Keratinocyte (primary cell): Measurements from ENCODE around the gene ORM1. TPM values are rescaled to one million over a fixed set of nuclear protein-coding genes. Genes with fewer than 3 reads are reported as not detected.

ENCODE experiments used
- DNase-seq: peaks from one replicate; pipeline ENCODE4 v3.0.0-alpha.2; 2011; ENCODE audit warnings: low read depth, missing footprints, low spot score
- FAIRE-seq: peaks from 2 replicates; lab custom pipeline; 2011; peaks lifted over from hg19 to GRCh38; lab: Jason Lieb, UNC
- H2AFZ ChIP-seq: 2 replicates; pipeline ENCODE4 v1.6.0; 2012; ENCODE audit warnings: low read length, control low read depth, inconsistent platforms; ENCODE audit not compliant: control insufficient read depth
- H3K27ac ChIP-seq: 2 replicates; pipeline ENCODE4 v1.5.1; 2011; ENCODE audit warnings: low read length; ENCODE audit not compliant: control insufficient read depth, insufficient read depth
- H3K27me3 ChIP-seq: 3 replicates; pipeline ENCODE4 v1.6.0; 2011; ENCODE audit warnings: low read length; ENCODE audit not compliant: control insufficient read depth, insufficient read depth; ENCODE audit errors: extremely low read depth
- H3K36me3 ChIP-seq, 2 experiments: 2 replicates in 1 of 2; 3 replicates in 1 of 2; pipeline ENCODE4 v1.5.1; 2011; ENCODE audit warnings: low read length in 2 of 2, mild to moderate bottlenecking in 1 of 2; ENCODE audit not compliant: control insufficient read depth in 2 of 2, insufficient read depth in 2 of 2; ENCODE audit errors: extremely low read depth in 1 of 2
- H3K4me1 ChIP-seq: 3 replicates; pipeline ENCODE4 v1.5.1; 2011; ENCODE audit warnings: low read length; ENCODE audit not compliant: control insufficient read depth, insufficient read depth; ENCODE audit errors: extremely low read depth
- H3K4me2 ChIP-seq: 3 replicates; pipeline ENCODE4 v1.6.0; 2011; ENCODE audit warnings: low read depth, low read length; ENCODE audit not compliant: control insufficient read depth, insufficient read depth; ENCODE audit errors: extremely low read depth
- H3K4me3 ChIP-seq, 3 experiments: fragments of 200-600 bp in 1 of 3; sonication (generic) in 1 of 3; 2 replicates in 2 of 3; 3 replicates in 1 of 3; pipeline ENCODE4 v1.5.1; 2011 to 2016; ENCODE audit warnings: low read length in 3 of 3, mild to moderate bottlenecking in 3 of 3, control low read depth in 2 of 3, inconsistent platforms in 1 of 3, low read depth in 1 of 3, mixed read lengths in 1 of 3, mixed run types in 1 of 3, moderate library complexity in 1 of 3; ENCODE audit not compliant: control insufficient read depth in 2 of 3, insufficient read depth in 2 of 3; ENCODE audit errors: extremely low read depth in 1 of 3
- H3K79me2 ChIP-seq: 2 replicates; pipeline ENCODE4 v1.6.0; 2012; ENCODE audit warnings: low read length; ENCODE audit not compliant: control insufficient read depth, insufficient read depth
- H3K9ac ChIP-seq: 3 replicates; pipeline ENCODE4 v1.6.0; 2011; ENCODE audit warnings: low read length; ENCODE audit not compliant: control insufficient read depth, insufficient read depth; ENCODE audit errors: extremely low read depth
- H3K9me1 ChIP-seq: 3 replicates; pipeline ENCODE4 v1.6.0; 2011; ENCODE audit warnings: low read length; ENCODE audit not compliant: control insufficient read depth, insufficient read depth; ENCODE audit errors: extremely low read depth
- H3K9me3 ChIP-seq: 2 replicates; pipeline ENCODE4 v1.5.1; 2012; ENCODE audit warnings: low read depth, low read length; ENCODE audit not compliant: control insufficient read depth
- H4K20me1 ChIP-seq: 3 replicates; pipeline ENCODE4 v1.6.0; 2011; ENCODE audit warnings: low read length; ENCODE audit not compliant: control insufficient read depth, insufficient read depth; ENCODE audit errors: extremely low read depth
- EZH2 ChIP-seq: IDR thresholded peaks from one replicate; pipeline ENCODE4 v1.6.1; 2012; ENCODE audit warnings: inconsistent platforms, mild to moderate bottlenecking, low read length, moderate library complexity
- dilution Hi-C: fragments of 300-500 bp; cut with MboI; formaldehyde crosslinking; loops from one replicate; pipeline ENCODE4 v1.7.0; 2020; ENCODE audit warnings: low sequenced_read_pairs; ENCODE audit not compliant: extremely low pct_ligation_motif_present
- polyA plus RNA-seq, 5 experiments: library from polyadenylated mRNA; depleted of rRNA in 3 of 5; stranded (reverse) in 3 of 5; stranded (forward) in 1 of 5; unstranded in 1 of 5; fragments of >200 nt; gene quantifications; 1 replicate in 1 of 5; 2 replicates in 3 of 5; 3 replicates in 1 of 5; pipeline versions ENCODE4 v1.2.1 to v1.2.3, GENCODE V29; 2011 to 2012; ENCODE audit warnings: missing spikeins in 2 of 5, low read depth in 1 of 5, low replicate concordance in 1 of 5
- TF ChIP-seq, protein P1 (sequence below), 3 experiments: IDR thresholded peaks in 1 of 3; conservative IDR thresholded peaks in 1 of 3; optimal IDR thresholded peaks in 1 of 3; 2 replicates in 2 of 3; 3 replicates in 1 of 3; pipeline versions ENCODE3 to v1.5.1; 2011; ENCODE audit warnings: low read length in 3 of 3, mild to moderate bottlenecking in 3 of 3, moderate library complexity in 2 of 3, control low read depth in 1 of 3, inconsistent platforms in 1 of 3; ENCODE audit not compliant: insufficient read depth in 2 of 3; ENCODE audit errors: extremely low read depth in 1 of 3

Gene ORM1
- polyA plus RNA-seq, 1 donor (not counting 4 experiments of a cell fraction or from before 2014, with no cell fraction given), result not detected

GRCh38 chr9:114282926-114283325, 40.0 kb upstream of the ORM1 start:
- Histone ChIP-seq H4K20me1 (no peaks in the 10 kb centered on the region), H2AFZ (no peak overlapping the region), H3K4me2 (peak overlapping the region; percentile 49), H3K9me3 (no peaks in the 10 kb centered on the region), H3K4me3 (no peak overlapping the region), H3K27ac (peak overlapping the region; percentile 82), H3K9ac (peak overlapping the region; percentile 59), H3K9me1 (no peaks in the 10 kb centered on the region), H3K79me2 (peaks cover 2% of the 10 kb centered on the region), H3K27me3 (no peaks in the 10 kb centered on the region), H3K4me1 (peaks cover 45% of the 10 kb centered on the region), H3K36me3 (peaks cover 3 to 8% of the 10 kb centered on the region in 2 experiments)
- TF ChIP-seq, protein P1, sequence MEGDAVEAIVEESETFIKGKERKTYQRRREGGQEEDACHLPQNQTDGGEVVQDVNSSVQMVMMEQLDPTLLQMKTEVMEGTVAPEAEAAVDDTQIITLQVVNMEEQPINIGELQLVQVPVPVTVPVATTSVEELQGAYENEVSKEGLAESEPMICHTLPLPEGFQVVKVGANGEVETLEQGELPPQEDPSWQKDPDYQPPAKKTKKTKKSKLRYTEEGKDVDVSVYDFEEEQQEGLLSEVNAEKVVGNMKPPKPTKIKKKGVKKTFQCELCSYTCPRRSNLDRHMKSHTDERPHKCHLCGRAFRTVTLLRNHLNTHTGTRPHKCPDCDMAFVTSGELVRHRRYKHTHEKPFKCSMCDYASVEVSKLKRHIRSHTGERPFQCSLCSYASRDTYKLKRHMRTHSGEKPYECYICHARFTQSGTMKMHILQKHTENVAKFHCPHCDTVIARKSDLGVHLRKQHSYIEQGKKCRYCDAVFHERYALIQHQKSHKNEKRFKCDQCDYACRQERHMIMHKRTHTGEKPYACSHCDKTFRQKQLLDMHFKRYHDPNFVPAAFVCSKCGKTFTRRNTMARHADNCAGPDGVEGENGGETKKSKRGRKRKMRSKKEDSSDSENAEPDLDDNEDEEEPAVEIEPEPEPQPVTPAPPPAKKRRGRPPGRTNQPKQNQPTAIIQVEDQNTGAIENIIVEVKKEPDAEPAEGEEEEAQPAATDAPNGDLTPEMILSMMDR (optimal IDR thresholded peaks at IDR 0.05 in 1 of 3, IDR thresholded peaks at IDR 0.05 in 1 of 3, conservative IDR thresholded peaks at IDR 0.05 in 1 of 3; ENCODE audit: extremely low read depth in 1 of 3, insufficient read depth in 2 of 3, low read length in 3 of 3), result no peak
- no peak for TF ChIP-seq EZH2
- dilution Hi-C loops, result no loop called here
- no peak for DNase-seq
- FAIRE-seq, result peak; percentile 77

GRCh38 chr9:114283551-114284111, 39.3 kb upstream of the ORM1 start:
- Histone ChIP-seq H3K4me1 (peaks cover 45% of the 10 kb centered on the region), H3K9me1 (no peaks in the 10 kb centered on the region), H3K4me3 (no peak overlapping the region), H3K27me3 (no peaks in the 10 kb centered on the region), H3K36me3 (peaks cover 3 to 8% of the 10 kb centered on the region in 2 experiments), H3K27ac (peak overlapping the region; percentile 82), H3K9me3 (no peaks in the 10 kb centered on the region), H3K4me2 (no peak overlapping the region), H3K9ac (no peak overlapping the region), H2AFZ (no peak overlapping the region), H4K20me1 (no peaks in the 10 kb centered on the region), H3K79me2 (no peaks in the 10 kb centered on the region)
- DNase-seq (no peak), FAIRE-seq (no peak)
- TF ChIP-seq EZH2, result no peak
- TF ChIP-seq, protein P1 (optimal IDR thresholded peaks at IDR 0.05 in 1 of 3, IDR thresholded peaks at IDR 0.05 in 1 of 3, conservative IDR thresholded peaks at IDR 0.05 in 1 of 3; ENCODE audit: extremely low read depth in 1 of 3, insufficient read depth in 2 of 3, low read length in 3 of 3), result no peak
- dilution Hi-C loops, result no loop called here
